Measurements from ENCODE around the gene RHO.
"Not testable (repeated sequence)": the region's sequence is repeated elsewhere in the genome, so short reads cannot be mapped to it uniquely, and the experiment has no call there.

DNA sequence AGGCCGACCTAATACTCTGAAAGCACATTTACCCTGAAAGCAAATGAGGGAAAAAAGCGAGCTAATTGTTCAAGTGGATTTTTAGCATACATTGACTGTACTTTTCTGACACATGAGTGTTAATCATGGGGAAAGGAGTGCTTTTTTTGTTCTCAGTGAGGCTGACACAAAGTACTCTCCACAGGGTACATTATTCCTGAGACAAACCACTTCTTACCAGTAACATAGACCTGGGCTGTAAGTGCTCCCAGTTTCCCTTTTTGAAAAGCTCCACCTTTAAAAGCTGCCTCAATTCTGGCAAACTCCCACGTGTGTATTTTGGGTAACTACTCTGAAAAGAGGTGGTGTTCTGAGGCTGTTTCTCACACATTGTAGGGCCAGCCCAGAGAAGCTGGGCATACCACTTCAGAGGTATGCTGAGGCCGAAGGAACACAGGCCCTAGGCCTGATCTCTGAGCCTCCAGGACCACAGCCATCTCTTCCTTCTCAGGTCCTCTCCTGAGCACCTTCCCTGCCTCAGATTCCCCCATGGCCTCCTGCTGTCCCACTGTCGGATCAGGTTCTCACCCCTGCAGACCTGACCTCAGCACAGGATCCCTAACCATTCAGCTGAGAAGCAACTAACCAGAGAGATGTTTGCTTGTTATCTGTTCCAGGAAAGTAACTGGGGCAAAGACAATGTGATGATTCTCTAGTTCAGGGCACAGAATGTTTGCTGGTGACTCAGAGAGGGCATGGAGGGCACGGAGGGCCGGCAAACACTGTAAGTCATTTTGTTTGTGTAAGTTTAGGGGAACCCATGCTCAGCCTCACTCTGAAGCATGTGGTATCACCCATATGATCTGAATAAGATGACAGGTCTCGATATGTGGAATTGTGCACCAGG is 29.6 kb upstream of the RHO start:
- TF ChIP-seq, protein P1, sequence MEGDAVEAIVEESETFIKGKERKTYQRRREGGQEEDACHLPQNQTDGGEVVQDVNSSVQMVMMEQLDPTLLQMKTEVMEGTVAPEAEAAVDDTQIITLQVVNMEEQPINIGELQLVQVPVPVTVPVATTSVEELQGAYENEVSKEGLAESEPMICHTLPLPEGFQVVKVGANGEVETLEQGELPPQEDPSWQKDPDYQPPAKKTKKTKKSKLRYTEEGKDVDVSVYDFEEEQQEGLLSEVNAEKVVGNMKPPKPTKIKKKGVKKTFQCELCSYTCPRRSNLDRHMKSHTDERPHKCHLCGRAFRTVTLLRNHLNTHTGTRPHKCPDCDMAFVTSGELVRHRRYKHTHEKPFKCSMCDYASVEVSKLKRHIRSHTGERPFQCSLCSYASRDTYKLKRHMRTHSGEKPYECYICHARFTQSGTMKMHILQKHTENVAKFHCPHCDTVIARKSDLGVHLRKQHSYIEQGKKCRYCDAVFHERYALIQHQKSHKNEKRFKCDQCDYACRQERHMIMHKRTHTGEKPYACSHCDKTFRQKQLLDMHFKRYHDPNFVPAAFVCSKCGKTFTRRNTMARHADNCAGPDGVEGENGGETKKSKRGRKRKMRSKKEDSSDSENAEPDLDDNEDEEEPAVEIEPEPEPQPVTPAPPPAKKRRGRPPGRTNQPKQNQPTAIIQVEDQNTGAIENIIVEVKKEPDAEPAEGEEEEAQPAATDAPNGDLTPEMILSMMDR (conservative IDR thresholded peaks at IDR 0.05; ENCODE audit: low read depth, low read length), result not testable (repeated sequence)
- TF ChIP-seq EZH2 (IDR thresholded peaks at IDR 0.05; ENCODE audit: low read length, unreplicated experiment); EZH2phosphoT487 (IDR thresholded peaks at IDR 0.05; ENCODE audit: borderline replicate concordance, low read length): not testable (repeated sequence)

Measured in PC-3 (cell line).